Large intestine (tissue), 3 donors: Measurements from ENCODE around the gene MLLT3. TPM values are rescaled to one million over a fixed set of nuclear protein-coding genes. Genes with fewer than 3 reads are reported as not detected.
A peak's percentile ranks its signal among the peaks of the same experiment; 100 is the strongest.

Experiments
- DNase-seq, 2 donors: peaks; one replicate each; pipeline versions ENCODE4 v3.0.0 to v3.0.0-alpha.2; 2013
- H3K27ac ChIP-seq: one replicate; pipeline ENCODE4 v1.5.1; 2013; ENCODE audit warnings: low read length
- H3K27me3 ChIP-seq: 2 replicates; pipeline ENCODE4 v1.6.1; 2013; ENCODE audit warnings: low read length; ENCODE audit not compliant: control insufficient read depth, insufficient read depth
- H3K36me3 ChIP-seq: 2 replicates; pipeline ENCODE4 v1.6.1; 2013; ENCODE audit warnings: low read length; ENCODE audit not compliant: control insufficient read depth, insufficient read depth
- H3K4me1 ChIP-seq: one replicate; pipeline ENCODE4 v1.6.1; 2013; ENCODE audit warnings: low read length; ENCODE audit not compliant: control insufficient read depth, insufficient read depth
- H3K4me3 ChIP-seq: one replicate; pipeline ENCODE4 v1.5.1; 2013; ENCODE audit warnings: low read length
- H3K9me3 ChIP-seq: one replicate; pipeline ENCODE4 v1.6.1; 2013; ENCODE audit warnings: mild to moderate bottlenecking, low read depth, low read length, moderate library complexity; ENCODE audit not compliant: control insufficient read depth
- WGBS: methylation state at CpG from one replicate; pipeline ENCODE4 v1.1.5; 2013; ENCODE audit warnings: low lambda C conversion rate; ENCODE audit not compliant: insufficient coverage; 5-methylcytosine and 5-hydroxymethylcytosine counted together
- polyA plus RNA-seq: library from polyadenylated mRNA; unstranded; fragments of 120-200 nt; gene quantifications from one replicate; pipeline ENCODE4 v1.2.1, GENCODE V29; 2013

MLLT3 gene
- polyA plus RNA-seq, 1 donor, result 25.0 TPM

DNA sequence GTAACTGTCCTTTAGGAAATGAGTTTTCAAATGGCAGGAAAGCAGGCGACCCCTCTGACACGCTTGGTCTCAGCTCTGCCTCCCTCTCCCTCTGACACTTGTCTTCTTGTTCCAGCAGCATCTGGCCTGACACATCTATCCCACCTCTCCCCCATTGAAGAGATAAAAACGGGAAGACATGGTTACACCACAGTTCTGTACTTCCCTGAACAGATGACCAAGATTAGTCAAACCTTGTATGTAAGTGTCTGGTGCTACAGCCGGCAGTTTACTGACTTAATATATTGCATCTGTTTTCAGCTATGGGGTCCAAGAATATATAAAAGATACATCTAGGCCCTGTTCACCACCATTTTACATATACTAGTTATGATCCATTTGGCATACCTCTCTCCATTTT is 29.6 kb upstream of the MLLT3 start:
- no CpG with 5 or more reads among the region's 4 CpGs for WGBS
- Histone ChIP-seq H3K9me3 (no peaks in the 10 kb centered on the region), H3K4me3 (no peak overlapping the region), H3K4me1 (peaks cover 3% of the 10 kb centered on the region), H3K36me3 (no peaks in the 10 kb centered on the region), H3K27me3 (no peaks in the 10 kb centered on the region), H3K27ac (no peak overlapping the region)
- DNase-seq, result no peak

DNA sequence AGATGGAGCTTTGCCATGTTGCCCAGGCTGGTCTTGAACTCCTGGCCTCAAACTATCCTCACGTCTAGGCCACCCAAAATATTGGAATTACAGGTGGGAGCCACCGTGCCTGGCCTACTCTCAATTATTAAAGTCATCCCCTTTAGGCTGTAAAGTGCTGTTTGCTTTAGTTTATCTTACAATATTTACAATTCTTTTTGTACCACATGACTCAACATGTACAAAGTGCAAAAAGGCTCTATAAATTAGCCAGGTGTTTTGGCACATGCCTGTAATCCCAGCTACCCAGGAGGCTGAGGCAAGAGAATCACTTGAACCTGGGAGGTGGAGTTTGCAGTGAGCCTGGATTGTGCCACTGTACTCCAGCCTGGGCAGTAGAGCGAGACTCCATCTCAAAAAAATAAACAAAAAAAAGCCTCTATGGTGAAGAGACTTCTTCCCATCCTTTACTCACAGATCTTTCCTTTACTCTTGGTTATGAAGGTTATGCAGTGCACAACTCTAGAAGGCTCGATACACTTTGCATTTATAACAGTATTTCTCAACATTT is 28.5 kb upstream of the MLLT3 start:
- DNase-seq, result peak; percentile 32 to 78
- Histone ChIP-seq H3K4me3 (no peak overlapping the region), H3K4me1 (peaks cover 3% of the 10 kb centered on the region), H3K9me3 (no peaks in the 10 kb centered on the region), H3K27me3 (no peaks in the 10 kb centered on the region), H3K27ac (no peak overlapping the region), H3K36me3 (no peaks in the 10 kb centered on the region)
- whole genome bisulfite sequencing, result 53% methylated on average over 3 of the region's 4 CpGs

DNA sequence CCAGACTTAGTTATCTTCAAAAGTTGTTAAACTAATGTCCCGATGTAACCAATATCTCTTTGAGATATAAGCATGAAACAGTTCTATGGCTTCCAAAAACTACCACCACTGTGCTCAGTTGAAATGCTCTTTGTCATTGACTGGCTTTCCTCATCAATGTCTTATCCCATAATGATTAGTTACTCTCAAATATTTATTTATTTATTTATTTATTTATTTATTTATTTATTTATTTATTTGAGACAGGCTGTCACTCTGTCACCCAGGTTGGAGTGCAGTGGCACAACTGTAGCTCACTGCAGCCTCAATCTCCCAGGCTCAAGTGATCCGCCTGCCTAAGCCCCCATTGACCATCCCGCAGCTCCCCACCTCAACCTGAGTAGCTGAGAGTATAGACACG is 28.0 kb upstream of the MLLT3 start:
- DNase-seq, result no peak
- Histone ChIP-seq H3K4me1 (peaks cover 3% of the 10 kb centered on the region), H3K36me3 (no peaks in the 10 kb centered on the region), H3K9me3 (no peaks in the 10 kb centered on the region), H3K27ac (no peak overlapping the region), H3K27me3 (no peaks in the 10 kb centered on the region), H3K4me3 (no peak overlapping the region)
- WGBS, result no CpG with 5 or more reads among the region's 4 CpGs

DNA sequence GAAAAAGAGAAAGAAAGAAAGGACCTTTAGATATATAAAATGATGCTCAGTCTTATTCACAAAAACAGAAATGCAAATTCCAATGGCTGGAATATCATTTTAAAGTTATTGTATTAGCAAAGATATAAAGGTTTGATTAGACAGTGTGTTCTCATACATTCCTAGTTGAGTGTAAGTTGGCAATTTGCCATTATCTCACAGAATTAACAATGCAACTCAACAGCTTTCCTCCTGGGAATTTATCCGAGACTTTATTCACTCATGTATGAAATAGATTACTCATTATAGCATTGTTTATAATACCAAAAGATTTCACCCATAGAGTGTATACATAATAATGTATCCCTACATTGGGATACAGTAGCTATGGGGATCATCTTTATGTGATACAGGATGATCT is 27.1 kb upstream of the MLLT3 start:
- no peak for DNase-seq
- H3K9me3 ChIP-seq, result no peaks in the 10 kb centered on the region
- no peaks in the 10 kb centered on the region for H3K36me3 ChIP-seq
- no peaks in the 10 kb centered on the region for H3K27me3 ChIP-seq
- H3K4me1 ChIP-seq, result peaks cover 3% of the 10 kb centered on the region
- H3K4me3 ChIP-seq, result no peak overlapping the region
- H3K27ac ChIP-seq, result no peak overlapping the region
- WGBS, result no CpG with 5 or more reads among the region's 1 CpG

DNA sequence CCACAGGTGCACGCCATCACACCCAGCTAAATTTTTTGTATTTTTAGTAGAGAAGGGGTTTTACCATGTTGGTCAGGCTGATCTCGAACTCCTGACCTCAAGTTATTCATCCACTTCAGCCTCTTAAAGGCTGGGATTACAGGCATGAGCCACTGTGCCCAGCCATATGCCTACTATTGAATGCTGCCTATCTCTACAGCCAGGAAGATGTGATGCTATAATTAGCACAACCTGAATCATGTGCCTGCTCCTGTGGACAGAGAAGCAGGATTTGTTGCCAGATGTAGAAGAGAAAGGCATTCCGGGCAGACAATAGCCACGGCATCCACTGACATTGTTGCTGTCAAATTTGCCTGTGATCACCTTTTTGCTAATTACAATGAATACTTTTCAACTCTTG is 24.4 kb upstream of the MLLT3 start:
- no peak for DNase-seq
- no peak overlapping the region for H3K27ac ChIP-seq

DNA sequence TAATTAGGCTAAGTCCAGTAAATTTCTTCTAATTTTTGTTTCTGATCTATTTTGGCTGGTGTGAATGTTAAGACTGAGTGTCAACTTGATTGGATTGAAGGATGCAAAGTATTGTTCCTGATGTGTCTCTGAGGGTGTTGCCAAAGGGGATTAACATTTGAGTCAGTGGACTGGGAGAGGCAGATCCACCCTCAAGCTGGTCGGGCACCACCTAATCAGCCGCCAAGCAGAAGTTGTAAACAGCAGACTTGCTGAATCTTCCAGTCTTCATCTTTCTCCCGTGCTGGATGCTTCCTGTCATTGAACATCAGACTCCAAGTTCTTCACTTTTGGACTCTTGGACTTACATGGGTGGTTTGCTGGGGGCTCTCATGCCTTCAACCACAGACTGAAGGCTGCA is 21.4 kb upstream of the MLLT3 start:
- DNase-seq, result no peak
- H3K27ac ChIP-seq, result no peak overlapping the region
- H3K36me3 ChIP-seq, result no peaks in the 10 kb centered on the region
- no peaks in the 10 kb centered on the region for H3K9me3 ChIP-seq
- WGBS, result no CpG with 5 or more reads among the region's 3 CpGs
- H3K4me3 ChIP-seq, result no peak overlapping the region
- H3K27me3 ChIP-seq, result no peaks in the 10 kb centered on the region
- no peaks in the 10 kb centered on the region for H3K4me1 ChIP-seq

More for the DNA sequence above, 24.4 kb upstream of the MLLT3 start:
- Histone ChIP-seq H3K9me3 (no peaks in the 10 kb centered on the region), H3K4me1 (peaks cover 3% of the 10 kb centered on the region), H3K4me3 (no peak overlapping the region), H3K27me3 (no peaks in the 10 kb centered on the region), H3K36me3 (no peaks in the 10 kb centered on the region)
- no CpG with 5 or more reads among the region's 4 CpGs for WGBS

DNA sequence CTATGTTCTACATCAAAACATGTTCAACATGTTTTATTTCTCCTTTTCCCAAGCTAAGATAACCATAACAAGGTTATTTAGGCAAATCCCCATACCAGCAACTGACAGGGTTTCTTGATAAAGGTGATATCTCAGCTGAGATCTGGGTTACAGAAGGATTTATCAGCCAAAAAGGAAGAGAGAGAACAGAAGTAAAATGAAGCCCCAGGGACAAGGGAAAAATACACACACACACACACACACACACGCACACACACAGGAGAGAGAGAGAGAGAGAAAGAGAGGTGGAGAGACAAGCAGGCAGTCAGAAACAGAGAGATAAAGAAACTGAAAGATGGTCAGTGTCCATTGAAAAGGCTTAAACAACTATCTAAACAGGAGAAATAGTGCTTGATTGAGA is 19.7 kb upstream of the MLLT3 start:
- no peaks in the 10 kb centered on the region for H3K27me3 ChIP-seq
- no peak for DNase-seq
- H3K4me1 ChIP-seq, result no peaks in the 10 kb centered on the region
- no CpG with 5 or more reads among the region's 1 CpG for WGBS
- no peak overlapping the region for H3K27ac ChIP-seq
- no peak overlapping the region for H3K4me3 ChIP-seq
- H3K36me3 ChIP-seq, result no peaks in the 10 kb centered on the region
- H3K9me3 ChIP-seq, result no peaks in the 10 kb centered on the region

DNA sequence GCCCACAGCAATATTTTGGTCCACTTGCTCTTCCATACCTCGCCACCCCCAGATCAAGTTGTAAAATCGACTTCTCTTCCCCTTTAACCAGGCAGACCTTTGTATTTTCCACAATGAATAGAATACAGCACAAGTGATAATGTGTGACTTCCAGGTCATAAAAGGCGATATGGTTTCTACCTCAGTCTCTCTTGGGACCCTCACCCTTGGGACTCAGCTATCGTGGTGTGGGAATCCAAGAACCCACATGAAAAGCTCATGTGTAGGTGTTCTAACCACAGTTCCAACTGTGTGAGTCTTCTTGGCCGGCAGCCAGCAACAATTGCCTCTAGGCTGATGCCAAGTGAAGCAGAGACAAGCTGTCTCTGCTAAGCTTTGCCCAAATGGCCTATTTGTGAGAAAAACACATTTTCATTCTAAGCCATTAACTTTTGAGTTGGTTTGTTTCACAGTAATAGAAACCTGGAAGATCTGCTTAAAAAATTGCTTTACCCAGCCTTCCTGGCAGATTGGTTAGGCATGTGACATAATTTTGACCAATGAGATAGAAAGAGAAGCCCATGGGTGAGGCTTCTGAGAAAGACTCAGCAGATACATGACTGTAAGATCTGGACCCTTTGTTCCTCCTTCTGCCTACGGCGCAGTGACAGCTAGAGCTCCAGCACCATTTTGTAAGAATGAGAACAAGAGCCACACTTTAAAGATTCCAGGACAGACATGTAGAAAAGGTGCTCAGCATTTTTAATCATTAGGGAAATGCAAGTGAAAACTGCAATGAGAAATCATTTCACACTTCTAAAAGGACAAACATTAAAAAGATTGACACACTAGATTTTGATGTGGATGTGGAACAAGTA is 18.3 kb upstream of the MLLT3 start:
- WGBS, result no CpG with 5 or more reads among the region's 7 CpGs
- H3K36me3 ChIP-seq, result no peaks in the 10 kb centered on the region
- no peak for DNase-seq
- no peaks in the 10 kb centered on the region for H3K27me3 ChIP-seq
- no peak overlapping the region for H3K4me3 ChIP-seq
- H3K27ac ChIP-seq, result no peak overlapping the region
- H3K9me3 ChIP-seq, result no peaks in the 10 kb centered on the region
- H3K4me1 ChIP-seq, result no peaks in the 10 kb centered on the region

DNA sequence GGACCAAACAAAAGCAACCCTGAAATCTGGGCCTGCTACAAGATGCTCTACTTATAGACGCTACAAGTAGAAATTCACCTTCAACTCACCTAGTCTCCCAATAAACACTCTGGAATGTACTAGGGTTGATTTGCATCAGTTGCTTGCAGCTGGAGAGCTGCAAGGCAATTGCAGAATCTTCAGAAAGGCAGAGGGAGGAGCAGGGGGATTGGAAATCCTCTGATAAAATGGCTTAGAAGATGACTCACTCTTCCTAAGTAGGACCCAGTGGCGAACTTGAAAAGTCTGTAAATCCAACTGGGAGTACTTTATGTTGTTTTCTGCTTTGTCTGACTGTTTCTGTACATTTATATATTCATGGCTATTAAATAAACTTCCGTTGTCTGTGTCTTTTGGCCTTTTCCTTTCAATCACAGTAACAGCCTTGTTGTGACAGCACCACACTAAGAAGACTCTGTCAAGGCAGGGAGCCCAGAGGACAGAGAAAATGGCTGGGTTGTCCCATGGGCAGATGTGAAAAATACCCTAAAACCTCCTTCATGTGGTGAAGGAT is 14.7 kb upstream of the MLLT3 start:
- 83% methylated on average over 1 of the region's 3 CpGs for WGBS
- H3K36me3 ChIP-seq, result no peaks in the 10 kb centered on the region

DNA sequence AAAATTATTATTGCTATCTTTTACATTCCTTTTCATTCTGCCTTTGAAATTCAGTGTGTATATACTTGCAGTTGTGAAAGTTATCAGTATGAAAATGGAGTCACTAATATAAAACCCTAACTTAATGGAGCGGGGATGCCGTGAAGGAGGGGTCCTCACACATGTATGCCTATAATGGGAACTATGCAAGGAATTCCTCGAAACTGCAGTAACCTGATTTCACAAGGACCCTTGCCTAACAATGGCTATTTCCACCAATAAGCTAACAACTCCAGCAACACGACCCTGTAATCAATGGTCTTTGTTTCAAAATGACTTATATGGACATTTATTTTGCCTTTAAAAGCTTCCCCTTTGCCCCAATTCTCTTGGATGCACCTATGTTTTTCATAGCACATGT is 12.6 kb upstream of the MLLT3 start:
- no peaks in the 10 kb centered on the region for H3K4me1 ChIP-seq
- no CpG with 5 or more reads among the region's 4 CpGs for WGBS
- H3K27me3 ChIP-seq, result no peaks in the 10 kb centered on the region
- no peak overlapping the region for H3K4me3 ChIP-seq
- no peaks in the 10 kb centered on the region for H3K9me3 ChIP-seq
- H3K27ac ChIP-seq, result no peak overlapping the region
- no peaks in the 10 kb centered on the region for H3K36me3 ChIP-seq
- no peak for DNase-seq

More for the DNA sequence above, 14.7 kb upstream of the MLLT3 start:
- no peak overlapping the region for H3K27ac ChIP-seq
- no peaks in the 10 kb centered on the region for H3K9me3 ChIP-seq
- H3K4me3 ChIP-seq, result no peak overlapping the region
- no peaks in the 10 kb centered on the region for H3K4me1 ChIP-seq
- H3K27me3 ChIP-seq, result no peaks in the 10 kb centered on the region
- no peak for DNase-seq
